Ovary (tissue), 9 donors: ENCODE data around the gene WWOX. TPM values are rescaled to one million over a fixed set of nuclear protein-coding genes. Genes with fewer than 3 reads are reported as not detected.

Experiments
- DNase-seq, 5 donors: peaks; one replicate each; pipeline ENCODE4 v3.0.0-alpha.2; 2019 to 2020
- H3K27ac ChIP-seq, 2 donors: fragments of 200-600 bp; one replicate each; pipeline versions ENCODE4 v1.5.1 to v1.8.0; 2019 to 2022
- H3K27me3 ChIP-seq: fragments of 200-600 bp; one replicate; pipeline ENCODE4 v1.8.0; 2022
- H3K36me3 ChIP-seq: fragments of 200-600 bp; sonication (generic); one replicate; pipeline ENCODE4 v1.5.1; 2019
- H3K4me1 ChIP-seq: one replicate; pipeline ENCODE4 v1.8.1; 2013; ENCODE audit warnings: mild to moderate bottlenecking, moderate library complexity; ENCODE audit not compliant: insufficient read depth
- H3K4me3 ChIP-seq: fragments of 200-600 bp; sonication (generic); one replicate; pipeline ENCODE4 v1.5.1; 2017
- H3K9me3 ChIP-seq, 2 donors: fragments of 200-600 bp in 1 of 2; sonication (generic) in 1 of 2; one replicate each; pipeline versions ENCODE4 v1.5.1 to v1.8.1; 2013 to 2019; ENCODE audit warnings: mild to moderate bottlenecking in 1 of 2, moderate library complexity in 1 of 2
- CTCF ChIP-seq, 3 donors: fragments of 450-650 bp in 2 of 3; fragments of 200-600 bp in 1 of 3; IDR thresholded peaks; one replicate each; pipeline versions ENCODE4 v1.5.1 to v1.8.0; 2016 to 2022; ENCODE audit warnings: antibody characterized with exemption in 3 of 3, mild to moderate bottlenecking in 1 of 3
- EP300 ChIP-seq: sonication (generic); formaldehyde crosslinking; IDR thresholded peaks from one replicate; pipeline ENCODE4 v1.6.1; 2017; ENCODE audit warnings: antibody characterized with exemption
- POLR2A ChIP-seq: fragments of 450-650 bp; IDR thresholded peaks from one replicate; pipeline ENCODE4 v1.6.1; 2017; ENCODE audit warnings: antibody characterized with exemption, mild to moderate bottlenecking, moderate library complexity
- WGBS, 3 donors: extraction: QIAGEN DNeasy Blood & Tissue Kit in 1 of 3; methylation state at CpG; one replicate each; pipeline versions ENCODE4 v1.1.5 to v1.1.7; 2013 to 2017; 5-methylcytosine and 5-hydroxymethylcytosine counted together
- intact Hi-C, 4 donors: fragments of 100-400 bp; cut with DNase I; formaldehyde crosslinking; loops; one replicate each; pipeline versions ENCODE4 v1.11.0 to v1.15.1; 2022 to 2023
- polyA plus RNA-seq, 2 donors: library from polyadenylated mRNA; stranded (reverse); fragments of 200-250 nt in 1 of 2; fragments of 350-450 nt in 1 of 2; fragmentation: Illumina TruSeq in 1 of 2; extraction: RNeasy Lipid Tissue Mini Kit (QIAGEN cat#74804) in 1 of 2; gene quantifications; one replicate each; pipeline ENCODE4 v1.2.3, GENCODE V29; 2013 to 2014
- total RNA-seq, 7 donors: library from RNA; depleted of rRNA in 2 of 7; stranded (reverse); fragments of >200 nt in 2 of 7; fragmentation: NEBNext Ultra II Directional in 3 of 7; extraction: Animal tissue kit (Norgen Biotek cat#: 25700) in 3 of 7; gene quantifications; one replicate each; pipeline versions ENCODE4 v1.1.0 to v1.2.4, GENCODE V29; 2016 to 2023
- donor health status: DM: no; HTN: no; CAD: no; lungs with moderate emphysema.
- donor health status: DM: no; HTN: no; CAD: no.
- donor health status: Bipolar disorder and iron deficiency.
- donor health status: DM: yes; HTN: yes; CAD: no.
- donor health status: DM: no; HTN: no; CAD: no.
- donor health status: DM: yes; HTN: yes; CAD: no.

WWOX gene
- total and polyA plus RNA-seq, 9 donors, result 11.0 to 40.5 (median 25.2) TPM

- no peaks in the 10 kb centered on the region for H3K9me3 ChIP-seq
- peaks cover 4% of the 10 kb centered on the region for H3K4me1 ChIP-seq
- no peak overlapping the region for H3K27ac ChIP-seq
- no peaks in the 10 kb centered on the region for H3K36me3 ChIP-seq
- no peaks in the 10 kb centered on the region for H3K27me3 ChIP-seq
- TF ChIP-seq CTCF (IDR thresholded peaks at IDR 0.05) (no peak), POLR2A (no peak), EP300 (no peak)
- 20 to 32% (median 20%) methylated on average over 2 of the region's 2 CpGs for WGBS, 3 donors
- intact Hi-C loops, result no loop called here
- no peak for DNase-seq
- H3K4me3 ChIP-seq, result no peak overlapping the region
These were observed 660.1 kb downstream of the WWOX start for GRCh38 chr16:78759596-78759995.

DNA sequence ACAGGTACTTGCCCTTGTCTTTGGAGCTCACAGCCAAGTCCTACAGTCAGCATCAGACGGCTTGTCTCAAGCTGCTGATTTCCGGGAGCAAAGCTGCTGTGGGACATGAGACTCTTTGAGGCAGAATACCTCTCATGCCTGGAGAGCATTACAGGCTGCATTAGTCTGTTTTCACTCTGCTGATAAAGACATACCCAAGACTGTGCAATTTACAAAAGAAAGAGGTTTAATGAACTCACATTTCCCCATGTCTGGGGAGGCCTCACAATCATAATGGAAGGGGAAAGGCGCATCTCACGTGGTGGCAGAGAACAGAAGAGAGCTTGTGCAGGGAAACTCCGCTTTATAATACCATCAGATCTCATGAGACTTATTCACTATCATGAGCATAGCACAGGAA, 661.2 kb downstream of the WWOX start:
- no peak overlapping the region for H3K27ac ChIP-seq
- no peaks in the 10 kb centered on the region for H3K36me3 ChIP-seq
- WGBS, 3 donors, result 75 to 78% (median 77%) methylated on average over 5 of the region's 5 CpGs
- no peaks in the 10 kb centered on the region for H3K9me3 ChIP-seq
- TF ChIP-seq POLR2A, result no peak
- no peak for TF ChIP-seq EP300
- no peak for TF ChIP-seq CTCF (IDR thresholded peaks at IDR 0.05)
- peaks cover 4% of the 10 kb centered on the region for H3K4me1 ChIP-seq
- H3K27me3 ChIP-seq, result no peaks in the 10 kb centered on the region
- no peak for DNase-seq
- intact Hi-C loops, result no loop called here
- no peak overlapping the region for H3K4me3 ChIP-seq

DNA sequence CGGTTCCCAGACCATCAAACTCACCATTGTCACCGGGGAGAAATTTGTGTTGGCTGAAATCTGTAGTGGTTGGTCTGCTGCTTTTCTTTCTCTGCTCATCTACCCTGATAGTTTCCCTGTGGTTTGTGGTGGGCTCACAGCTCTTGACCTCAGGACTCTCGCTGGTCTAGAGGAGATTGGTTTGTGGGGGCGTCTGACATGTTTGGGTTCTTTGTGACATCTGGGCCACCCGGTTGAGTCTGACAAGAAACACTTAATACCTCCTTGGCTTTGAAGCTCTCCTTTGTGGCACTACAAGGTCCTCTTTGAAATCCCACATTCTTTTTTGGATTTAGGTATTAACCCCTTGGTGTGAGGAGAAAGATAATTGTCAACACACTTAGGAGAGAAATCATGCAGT, 662.0 kb downstream of the WWOX start:
- no peak for DNase-seq
- Histone ChIP-seq H3K4me3 (no peak overlapping the region), H3K36me3 (no peaks in the 10 kb centered on the region), H3K9me3 (no peaks in the 10 kb centered on the region), H3K4me1 (peaks cover 4% of the 10 kb centered on the region), H3K27ac (no peak overlapping the region), H3K27me3 (no peaks in the 10 kb centered on the region)
- 66 to 73% (median 73%) methylated on average over 5 of the region's 5 CpGs for WGBS, 3 donors
- intact Hi-C loops, result no loop called here
- TF ChIP-seq CTCF (IDR thresholded peaks at IDR 0.05) (no peak), POLR2A (no peak), EP300 (no peak)

DNA sequence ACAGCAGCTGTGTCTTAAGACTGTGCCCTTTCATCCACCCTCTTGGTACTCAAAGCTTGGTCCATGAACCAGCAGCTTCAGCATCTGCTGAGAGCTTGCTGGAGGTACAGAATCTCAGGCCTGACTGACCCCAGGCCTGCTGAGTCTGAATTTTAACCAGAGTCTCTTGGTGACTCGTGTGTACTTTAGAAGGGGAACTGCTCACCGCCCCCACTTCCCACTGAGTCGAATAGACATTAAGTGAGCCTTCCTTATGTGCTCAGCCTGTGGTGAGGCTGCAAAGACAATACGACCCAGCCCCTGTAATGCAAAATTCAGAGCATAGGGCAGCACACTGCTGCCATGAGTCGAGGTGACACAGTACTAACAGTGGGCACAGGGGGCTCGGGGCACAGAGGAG, 662.8 kb downstream of the WWOX start:
- no peaks in the 10 kb centered on the region for H3K27me3 ChIP-seq
- TF ChIP-seq POLR2A, result no peak
- no peak for TF ChIP-seq EP300
- no peak for TF ChIP-seq CTCF (IDR thresholded peaks at IDR 0.05)
- 77 to 80% (median 77%) methylated on average over 6 of the region's 6 CpGs for WGBS, 3 donors
- no peaks in the 10 kb centered on the region for H3K9me3 ChIP-seq
- no peak overlapping the region for H3K27ac ChIP-seq
- DNase-seq, result no peak
- intact Hi-C loops, result no loop called here
- H3K36me3 ChIP-seq, result no peaks in the 10 kb centered on the region
- no peak overlapping the region for H3K4me3 ChIP-seq
- peaks cover 4% of the 10 kb centered on the region for H3K4me1 ChIP-seq
